Raji (cell line): ENCODE results near the gene BCO1.

Experiments used
- POLR2A ChIP-seq: IDR thresholded peaks from 2 replicates; pipeline ENCODE4 v1.6.1; 2011; ENCODE audit warnings: low read depth, low read length, control low read depth; ENCODE audit not compliant: insufficient read depth

Gene BCO1

GRCh38 chr16:81238296-81239011 lies at the start of gene BCO1:
BCO1 (plus strand) TSS chr16:81238689; CDS start chr16:81238909, 220 bp downstream.
- TF ChIP-seq POLR2A, result no peak

GRCh38 chr16:81189100-81189664 lies 49.3 kb upstream of the BCO1 start:
- no peak for TF ChIP-seq POLR2A

GRCh38 chr16:81190667-81191066 lies 47.8 kb upstream of the BCO1 start:
- TF ChIP-seq POLR2A, result no peak

- no peak for TF ChIP-seq POLR2A
These were observed 42.5 kb upstream of the BCO1 start for GRCh38 chr16:81195885-81196534.

GRCh38 chr16:81198635-81199034 lies 39.9 kb upstream of the BCO1 start:
- TF ChIP-seq POLR2A, result no peak

- no peak for TF ChIP-seq POLR2A
These were observed 37.2 kb upstream of the BCO1 start for GRCh38 chr16:81201267-81201666.

- TF ChIP-seq POLR2A, result no peak
These were observed 33.5 kb upstream of the BCO1 start for GRCh38 chr16:81204798-81205680.

- TF ChIP-seq POLR2A, result no peak
These were observed 31.4 kb upstream of the BCO1 start for GRCh38 chr16:81207076-81207475.

- TF ChIP-seq POLR2A, result no peak
These were observed 27.7 kb upstream of the BCO1 start for GRCh38 chr16:81210807-81211206.

- TF ChIP-seq POLR2A, result no peak
These were observed 25.5 kb upstream of the BCO1 start for GRCh38 chr16:81212830-81213465.

- no peak for TF ChIP-seq POLR2A
These were observed 23.7 kb upstream of the BCO1 start for GRCh38 chr16:81214745-81215166.

GRCh38 chr16:81216114-81216513 lies 22.4 kb upstream of the BCO1 start:
- TF ChIP-seq POLR2A, result no peak

GRCh38 chr16:81216706-81217105 lies 21.8 kb upstream of the BCO1 start:
- no peak for TF ChIP-seq POLR2A

- no peak for TF ChIP-seq POLR2A
These were observed 19.3 kb upstream of the BCO1 start for GRCh38 chr16:81219151-81219550.

GRCh38 chr16:81220349-81220748 lies 18.1 kb upstream of the BCO1 start:
- no peak for TF ChIP-seq POLR2A
